Esophagus muscularis mucosa (tissue), 4 donors: ENCODE measurements around the gene SLC25A41. TPM values are rescaled to one million over a fixed set of nuclear protein-coding genes. Genes with fewer than 3 reads are reported as not detected.

Source experiments
- DNase-seq: peaks from one replicate; pipeline ENCODE4 v3.0.0-alpha.2; 2017; ENCODE audit errors: extremely low spot score
- H3K27ac ChIP-seq, 4 donors: fragments of 200-600 bp; sonication (generic); replicated peaks in 1 of 4; 1 replicate in 3 of 4; 2 replicates in 1 of 4; pipeline ENCODE4 v1.5.1; 2016 to 2019; ENCODE audit warnings: mild to moderate bottlenecking in 1 of 4
- H3K27me3 ChIP-seq, 4 donors: fragments of 200-600 bp; sonication (generic); one replicate each; pipeline versions ENCODE4 v1.5.1 to v1.6.0; 2016 to 2019
- H3K36me3 ChIP-seq, 4 donors: fragments of 200-600 bp; sonication (generic); one replicate each; pipeline ENCODE4 v1.5.1; 2016 to 2019
- H3K4me1 ChIP-seq, 4 donors: fragments of 200-600 bp; sonication (generic); one replicate each; pipeline ENCODE4 v1.5.1; 2016 to 2019
- H3K4me3 ChIP-seq, 4 donors: fragments of 200-600 bp; sonication (generic); 1 replicate in 2 of 4; 2 replicates in 2 of 4; pipeline ENCODE4 v1.5.1; 2016 to 2019; ENCODE audit warnings: mild to moderate bottlenecking in 4 of 4, moderate library complexity in 1 of 4
- H3K9me3 ChIP-seq, 4 donors: fragments of 200-600 bp; sonication (generic); 1 replicate in 3 of 4; 2 replicates in 1 of 4; pipeline ENCODE4 v1.5.1; 2016 to 2019
- CTCF ChIP-seq, 3 experiments: fragments of 200-600 bp in 2 of 3; fragments of 450-650 bp in 1 of 3; sonication (generic) in 2 of 3; IDR thresholded peaks; one replicate each; pipeline ENCODE4 v1.5.1; 2017 to 2019; ENCODE audit warnings: antibody characterized with exemption in 3 of 3, mild to moderate bottlenecking in 2 of 3, moderate library complexity in 1 of 3
- EP300 ChIP-seq: sonication (generic); formaldehyde crosslinking; IDR thresholded peaks from one replicate; pipeline ENCODE4 v1.6.1; 2017; ENCODE audit warnings: antibody characterized with exemption
- POLR2A ChIP-seq: fragments of 450-650 bp; IDR thresholded peaks from one replicate; pipeline ENCODE4 v1.6.1; 2017; ENCODE audit warnings: antibody characterized with exemption, moderate library complexity, mild to moderate bottlenecking, low read depth
- POLR2AphosphoS5 ChIP-seq, 2 donors: sonication (generic); formaldehyde crosslinking; IDR thresholded peaks; one replicate each; pipeline ENCODE4 v1.6.1; 2017; ENCODE audit warnings: antibody characterized with exemption in 2 of 2
- WGBS: methylation state at CpG from one replicate; pipeline ENCODE4 v1.1.5; 2018; 5-methylcytosine and 5-hydroxymethylcytosine counted together
- intact Hi-C: fragments of 100-400 bp; cut with DNase I; formaldehyde crosslinking; loops from one replicate; pipeline ENCODE4 v1.15.1; 2023
- small RNA-seq, 3 donors: library from RNA; depleted of rRNA; stranded (forward); fragments of <200 nt; gene quantifications; one replicate each; pipeline ENCODE3, GENCODE V24; 2016
- total RNA-seq, 4 donors: library from RNA; depleted of rRNA; stranded (reverse); fragments of >200 nt; gene quantifications; one replicate each; pipeline versions ENCODE4 v1.1.0 to v1.2.1, GENCODE V29; 2016

SLC25A41 gene
- total RNA-seq, 4 donors from 2014 or later: 0.32 to 2.4 (median 0.66) TPM; not detected in 1

GRCh38 chr19:6378041-6378440 is 55.5 kb downstream of the SLC25A41 start:
- Histone ChIP-seq H3K27ac (peak overlapping the region; percentile 56 to 80 (median 70)), H3K4me1 (peaks cover 9 to 56% (median 50%) of the 10 kb centered on the region in 4 donors), H3K4me3 (no peak overlapping the region), H3K27me3 (no peaks in the 10 kb centered on the region), H3K9me3 (no peaks in the 10 kb centered on the region), H3K36me3 (peaks cover 41 to 62% (median 61%) of the 10 kb centered on the region in 4 donors)
- DNase-seq: no peak
- TF ChIP-seq EP300: no peak
- TF ChIP-seq POLR2A: no peak
- TF ChIP-seq POLR2AphosphoS5 (IDR thresholded peaks at IDR 0.05): peak; percentile 51 to 70
- no peak for TF ChIP-seq CTCF (IDR thresholded peaks at IDR 0.05)
- WGBS: 11% methylated on average over 5 of the region's 6 CpGs
- intact Hi-C loops: no loop called here

- Histone ChIP-seq H3K4me3 (no peak overlapping the region), H3K27me3 (no peaks in the 10 kb centered on the region), H3K27ac (peak overlapping the region; percentile 56 to 80 (median 70)), H3K9me3 (no peaks in the 10 kb centered on the region), H3K4me1 (peaks cover 13 to 62% (median 56%) of the 10 kb centered on the region in 4 donors), H3K36me3 (peaks cover 29 to 48% (median 47%) of the 10 kb centered on the region in 4 donors)
- no peak for DNase-seq
- 68% methylated on average over 19 of the region's 19 CpGs for WGBS
- intact Hi-C loops: no loop called here
- no peak for TF ChIP-seq EP300
- TF ChIP-seq POLR2AphosphoS5 (IDR thresholded peaks at IDR 0.05): no peak
- TF ChIP-seq POLR2A: no peak
Measured at GRCh38 chr19:6376512-6377190, 56.9 kb downstream of the SLC25A41 start.

Small RNA genes within 50 kb of the gene (small RNA-seq; reads per million reads assigned to genes)
- gene MIR6790 (0 to 0.08 (median 0) reads per million in 3 donors), gene MIR6885 (0 to 0.08 (median 0) reads per million in 3 donors)

Other genes starting within 250 kb of the SLC25A41 start
- 10 to 100 TPM; 21.5 to 46.9 (median 33.4) TPM for gene MLLT1, start 153.8 kb downstream of the SLC25A41 start, total RNA-seq
- gene ACER1, start 100.2 kb downstream of the SLC25A41 start, total RNA-seq: not detected
- 100 to 1,000 TPM in 2 of 4 donors, 10 to 100 TPM in 2; 77.2 to 111 (median 94.2) TPM for gene CLPP, start 72.2 kb downstream of the SLC25A41 start, total RNA-seq
- gene ALKBH7, start 61.0 kb downstream of the SLC25A41 start, total RNA-seq: 100 to 1,000 TPM in 1 of 4 donors, 10 to 100 TPM in 3; 55.2 to 109 (median 71.8) TPM
- 1 to 10 TPM; 1.3 to 3.7 (median 2.4) TPM for gene PSPN, start 57.8 kb downstream of the SLC25A41 start, total RNA-seq
- 10 to 100 TPM; 43.6 to 61.0 (median 56.8) TPM for gene GTF2F1, start 40.6 kb downstream of the SLC25A41 start, total RNA-seq
- 100 to 1,000 TPM; 105 to 202 (median 148) TPM for gene KHSRP, start 9.0 kb downstream of the SLC25A41 start, total RNA-seq
- 100 to 1,000 TPM; 215 to 412 (median 315) TPM for gene SLC25A23, start 26.0 kb upstream of the SLC25A41 start, total RNA-seq
- gene CRB3, start 30.5 kb upstream of the SLC25A41 start, total RNA-seq: 1 to 10 TPM in 3 of 4 donors, not detected in 1; 1.8 to 2.7 (median 2.4) TPM
- gene DENND1C, start 48.0 kb upstream of the SLC25A41 start, total RNA-seq: 1 to 10 TPM in 2 of 4 donors, under 1 TPM in 2; 0.13 to 2.8 (median 1.1) TPM
- gene TUBB4A, start 68.5 kb upstream of the SLC25A41 start, total RNA-seq: 1 to 10 TPM; 1.7 to 4.7 (median 3.4) TPM
- 1 to 10 TPM in 1 of 4 donors, under 1 TPM in 2, not detected in 1; 0.29 to 2.7 (median 0.45) TPM for gene TNFSF9, start 97.3 kb upstream of the SLC25A41 start, total RNA-seq
- gene CD70, start 157.4 kb upstream of the SLC25A41 start, total RNA-seq: under 1 TPM in 2 of 4 donors, not detected in 2; 0.52 to 0.84 TPM
- gene TNFSF14, start 236.4 kb upstream of the SLC25A41 start, total RNA-seq: 1 to 10 TPM in 1 of 4 donors, under 1 TPM in 3; 0.42 to 3.0 (median 0.70) TPM